Prostate gland (tissue), 2 donors: ENCODE data around the gene OR5W2. TPM values are rescaled to one million over a fixed set of nuclear protein-coding genes. Genes with fewer than 3 reads are reported as not detected.

Source experiments
- small RNA-seq, 2 donors: library from RNA; depleted of rRNA; stranded (forward); fragments of <200 nt; gene quantifications; one replicate each; pipeline ENCODE3, GENCODE V24; 2016
- total RNA-seq, 2 donors: library from RNA; depleted of rRNA; stranded (reverse); fragments of >200 nt; gene quantifications; one replicate each; pipeline ENCODE4 v1.1.0, GENCODE V29; 2016

OR5W2 gene
- total RNA-seq, 2 donors from 2014 or later = not detected

Small RNAs within 50 kb of the gene (small RNA-seq; reads per million reads assigned to genes)
- gene AC036111.3 = 0 reads per million in 2 donors

Other genes with a start within 250 kb of the OR5W2 start
- not detected for gene OR5D13, start 141.1 kb downstream of the OR5W2 start, total RNA-seq
- gene OR5D14, start 119.0 kb downstream of the OR5W2 start, total RNA-seq = not detected
- not detected for gene OR5L1, start 103.2 kb downstream of the OR5W2 start, total RNA-seq
- not detected for gene OR5D18, start 95.0 kb downstream of the OR5W2 start, total RNA-seq
- gene OR5L2, start 87.4 kb downstream of the OR5W2 start, total RNA-seq = not detected
- gene OR5D16, start 75.8 kb downstream of the OR5W2 start, total RNA-seq = not detected
- not detected for gene TRIM51, start 31.3 kb downstream of the OR5W2 start, total RNA-seq
- not detected for gene OR5I1, start 21.8 kb upstream of the OR5W2 start, total RNA-seq
- not detected for gene OR10AG1, start 55.4 kb upstream of the OR5W2 start, total RNA-seq
- not detected for gene OR5F1, start 80.0 kb upstream of the OR5W2 start, total RNA-seq
- gene OR5AS1, start 113.1 kb upstream of the OR5W2 start, total RNA-seq = not detected
- gene OR8I2, start 178.7 kb upstream of the OR5W2 start, total RNA-seq = not detected
- gene OR8H2, start 189.1 kb upstream of the OR5W2 start, total RNA-seq = under 1 TPM in 1 of 2 donors, not detected in 1; 0.57 TPM
- not detected for gene OR8H3, start 207.8 kb upstream of the OR5W2 start, total RNA-seq
- not detected for gene OR8J3, start 225.6 kb upstream of the OR5W2 start, total RNA-seq
- not detected for gene OR8K5, start 245.7 kb upstream of the OR5W2 start, total RNA-seq